ENCODE results near the gene C20orf144. TPM values are rescaled to one million over a fixed set of nuclear protein-coding genes. Genes with fewer than 3 reads are reported as not detected.

The C20orf144 gene
- total RNA-seq, 1 experiment from 2014 or later = 0.18 TPM

- H3K36me3 ChIP-seq = peaks cover 27% of the 10 kb centered on the region
- no peak for DNase-seq (ENCODE audit: low read depth in 1 of 2, low spot score in 2 of 2)
- no peaks in the 10 kb centered on the region for H3K4me1 ChIP-seq (replicated peaks)
- H3K9me3 ChIP-seq (replicated peaks) = no peaks in the 10 kb centered on the region
- no peaks in the 10 kb centered on the region for H3K27me3 ChIP-seq (replicated peaks)
- H3K4me3 ChIP-seq = no peak overlapping the region
- H3K27ac ChIP-seq = no peak overlapping the region
These were observed 48.7 kb downstream of the C20orf144 start for GRCh38 chr20:33710681-33711445.

GRCh38 chr20:33711446-33711738 lies 49.3 kb downstream of the C20orf144 start:
- Histone ChIP-seq H3K9me3 (replicated peaks) (no peaks in the 10 kb centered on the region), H3K4me3 (no peak overlapping the region), H3K27me3 (replicated peaks) (no peaks in the 10 kb centered on the region), H3K27ac (no peak overlapping the region), H3K4me1 (replicated peaks) (no peaks in the 10 kb centered on the region), H3K36me3 (peaks cover 27% of the 10 kb centered on the region)
- no peak for DNase-seq (ENCODE audit: low read depth in 1 of 2, low spot score in 2 of 2)

Other genes with a start within 250 kb of the C20orf144 start
- gene SNTA1, start 218.6 kb upstream of the C20orf144 start, total RNA-seq (2014; rRNA removed; shearing (Covaris generic)) = 41.8 and 44.4 TPM in 2 replicates
- gene CBFA2T2, start 172.2 kb upstream of the C20orf144 start, total RNA-seq (2014; rRNA removed; shearing (Covaris generic)) = 6.1 and 8.7 TPM in 2 replicates
- not detected in 2 replicates for gene ACTL10, start 4.6 kb downstream of the C20orf144 start, total RNA-seq (2014; rRNA removed; shearing (Covaris generic))
- gene NECAB3, start 12.1 kb downstream of the C20orf144 start, total RNA-seq (2014; rRNA removed; shearing (Covaris generic)) = 52.1 and 81.1 TPM in 2 replicates
- 62.1 and 63.9 TPM in 2 replicates for gene E2F1, start 24.1 kb downstream of the C20orf144 start, total RNA-seq (2014; rRNA removed; shearing (Covaris generic))
- gene PXMP4, start 58.0 kb downstream of the C20orf144 start, total RNA-seq (2014; rRNA removed; shearing (Covaris generic)) = 6.7 and 9.3 TPM in 2 replicates
- 2.1 and 5.5 TPM in 2 replicates for gene ZNF341, start 69.7 kb downstream of the C20orf144 start, total RNA-seq (2014; rRNA removed; shearing (Covaris generic))
- gene CHMP4B, start 149.0 kb downstream of the C20orf144 start, total RNA-seq (2014; rRNA removed; shearing (Covaris generic)) = 47.9 and 48.9 TPM in 2 replicates

Measured in SJSA1 (cell line).